IMR-90 (cell line): Measurements from ENCODE around the gene KRT7. TPM values are rescaled to one million over a fixed set of nuclear protein-coding genes. Genes with fewer than 3 reads are reported as not detected.

ENCODE experiments used
- ATAC-seq: fragments of 200-7000 bp; cut with Tn5 transposase; 2 replicates; pipeline ENCODE4 v1.9.1; 2020; ENCODE audit warnings: low read depth, mild to moderate bottlenecking, moderate library complexity
- BruUV-seq: library from RNA; stranded (reverse); fragments of 400-500 nt; replicated peaks from 2 replicates; lab custom pipeline; 2021; lab: Mats Ljungman, UMichigan
- CTCF ChIA-PET: fragments of 300-600 bp; formaldehyde crosslinking; extraction: SDS; loops from one replicate; lab custom pipeline; 2021; ENCODE audit warnings: antibody characterized with exemption; lab: Yijun Ruan, JAX
- POLR2A ChIA-PET: fragments of 300-600 bp; sonication (Branson Sonifier 250); formaldehyde crosslinking; loops from one replicate; lab custom pipeline; 2022; ENCODE audit warnings: antibody characterized with exemption; ENCODE audit not compliant: unreplicated experiment; lab: Charles Lee
- DNase-seq: peaks from one replicate; pipeline ENCODE4 v3.0.0; 2013
- H2AFZ ChIP-seq: replicated peaks from 2 replicates; pipeline ENCODE3; 2013; ENCODE audit warnings: low read length, mild to moderate bottlenecking; ENCODE audit not compliant: poor library complexity
- H2AK5ac ChIP-seq: 2 replicates; pipeline ENCODE4 v1.6.1; 2013; ENCODE audit warnings: low read depth, low read length, inconsistent platforms
- H2AK9ac ChIP-seq: replicated peaks from 2 replicates; pipeline ENCODE3; 2013; ENCODE audit warnings: mild to moderate bottlenecking, low read depth, low read length, moderate library complexity; ENCODE audit not compliant: poor library complexity
- H2BK120ac ChIP-seq: 2 replicates; pipeline ENCODE4 v1.6.1; 2013; ENCODE audit warnings: low read depth, low read length, inconsistent platforms
- H2BK15ac ChIP-seq: 3 replicates; pipeline ENCODE4 v1.6.1; 2013; ENCODE audit warnings: low read depth, low read length, inconsistent platforms
- H2BK20ac ChIP-seq: 2 replicates; pipeline ENCODE4 v1.6.1; 2013; ENCODE audit warnings: low read depth, mild to moderate bottlenecking, inconsistent platforms, low read length, moderate library complexity
- H2BK5ac ChIP-seq: 2 replicates; pipeline ENCODE4 v1.6.1; 2013; ENCODE audit warnings: mild to moderate bottlenecking, low read depth, low read length, inconsistent platforms; ENCODE audit not compliant: poor library complexity, severe bottlenecking
- H3K14ac ChIP-seq: replicated peaks from 2 replicates; pipeline ENCODE4 v1.6.1; 2013; ENCODE audit warnings: low read depth, low read length, inconsistent platforms
- H3K18ac ChIP-seq: 2 replicates; pipeline ENCODE4 v1.6.1; 2013; ENCODE audit warnings: low read depth, low read length, control low read depth
- H3K23ac ChIP-seq: 2 replicates; pipeline ENCODE4 v1.6.1; 2013; ENCODE audit warnings: low read depth, low read length, inconsistent platforms
- H3K27ac ChIP-seq: 2 replicates; pipeline ENCODE4 v1.5.1; 2013; ENCODE audit warnings: mild to moderate bottlenecking, control low read depth, low read length; ENCODE audit not compliant: insufficient read depth
- H3K27me3 ChIP-seq: 2 replicates; pipeline ENCODE4 v1.6.1; 2013; ENCODE audit warnings: low read length; ENCODE audit not compliant: control insufficient read depth, insufficient read depth
- H3K36me3 ChIP-seq: 2 replicates; pipeline ENCODE4 v1.6.1; 2013; ENCODE audit warnings: low read length, mixed read lengths; ENCODE audit not compliant: control insufficient read depth, insufficient read depth
- H3K4ac ChIP-seq: 2 replicates; pipeline ENCODE4 v1.6.1; 2013; ENCODE audit warnings: low read depth, low read length, inconsistent platforms
- H3K4me1 ChIP-seq: 2 replicates; pipeline ENCODE4 v1.6.1; 2013; ENCODE audit warnings: low read length, mixed read lengths; ENCODE audit not compliant: control insufficient read depth, insufficient read depth
- H3K4me2 ChIP-seq: 2 replicates; pipeline ENCODE4 v1.6.1; 2013; ENCODE audit warnings: low read depth, mild to moderate bottlenecking, control low read depth, low read length, moderate library complexity
- H3K4me3 ChIP-seq: 2 replicates; pipeline ENCODE4 v1.5.1; 2013; ENCODE audit warnings: low read depth, mild to moderate bottlenecking, control low read depth, low read length, moderate library complexity; ENCODE audit not compliant: insufficient read depth
- H3K56ac ChIP-seq: 2 replicates; pipeline ENCODE4 v1.6.1; 2013; ENCODE audit warnings: low read length, inconsistent platforms; ENCODE audit not compliant: insufficient read depth; ENCODE audit errors: extremely low read depth
- H3K79me1 ChIP-seq, 2 experiments: 2 replicates each; pipeline ENCODE4 v1.6.1; 2013; ENCODE audit warnings: low read length in 2 of 2, inconsistent platforms in 1 of 2, low read depth in 1 of 2
- H3K9ac ChIP-seq: 2 replicates; pipeline ENCODE4 v1.6.1; 2013; ENCODE audit warnings: low read depth, low read length, control low read depth
- H3K9me1 ChIP-seq: 2 replicates; pipeline ENCODE4 v1.6.1; 2013; ENCODE audit warnings: low read length, inconsistent platforms; ENCODE audit not compliant: insufficient read depth
- H3K9me3 ChIP-seq: 2 replicates; pipeline ENCODE4 v1.6.1; 2013; ENCODE audit warnings: low read length; ENCODE audit not compliant: control insufficient read depth, insufficient read depth
- H4K20me1 ChIP-seq: 2 replicates; pipeline ENCODE4 v1.6.1; 2013; ENCODE audit warnings: low read length, inconsistent platforms; ENCODE audit not compliant: insufficient read depth
- H4K5ac ChIP-seq: 2 replicates; pipeline ENCODE4 v1.6.1; 2013; ENCODE audit warnings: mild to moderate bottlenecking, low read depth, low read length, control low read depth
- H4K8ac ChIP-seq, 2 experiments: 2 replicates each; pipeline ENCODE4 v1.6.1; 2013; ENCODE audit warnings: low read depth in 2 of 2, low read length in 2 of 2, control low read depth in 1 of 2, inconsistent platforms in 1 of 2
- H4K91ac ChIP-seq: 2 replicates; pipeline ENCODE4 v1.6.1; 2013; ENCODE audit warnings: low read depth, low read length, inconsistent platforms; ENCODE audit not compliant: insufficient read depth
- POLR2A ChIP-seq: IDR thresholded peaks from 2 replicates; pipeline ENCODE4 v1.6.1; 2012; ENCODE audit warnings: mild to moderate bottlenecking, low read depth, low read length
- SMC3 ChIP-seq: fragments of 150-350 bp; IDR thresholded peaks from 2 replicates; pipeline ENCODE4 v1.6.1; 2016; ENCODE audit warnings: low read depth, mild to moderate bottlenecking, antibody characterized with exemption, low read length, moderate library complexity
- WGBS, 2 experiments: methylation state at CpG; one replicate each; pipeline versions ENCODE4 v1.1.5 to v1.1.7; 2013; ENCODE audit warnings: missing lambda C conversion rate in 2 of 2; ENCODE audit not compliant: insufficient read length in 1 of 2; ENCODE audit errors: extremely low coverage in 2 of 2; 5-methylcytosine and 5-hydroxymethylcytosine counted together
- dilution Hi-C: fragments of 300-500 bp; cut with HindIII; formaldehyde crosslinking; loops from one replicate; pipeline ENCODE4 v1.14.3; 2018; ENCODE audit warnings: low sequenced_read_pairs; ENCODE audit not compliant: unreplicated experiment
- in situ Hi-C: fragments of 300-500 bp; cut with MboI; formaldehyde crosslinking; loops from 3 replicates; pipeline ENCODE4 v1.14.3; 2019; ENCODE audit warnings: low sequenced_read_pairs, inconsistent platforms, mixed read lengths
- intact Hi-C: fragments of 100-400 bp; cut with micrococcal nuclease; formaldehyde crosslinking; loops from 2 replicates; pipeline ENCODE4 v1.10.0; 2022
- polyA plus RNA-seq, 3 experiments: library from polyadenylated mRNA; depleted of rRNA; stranded (reverse); fragments of >200 nt; gene quantifications; 2 replicates each; pipeline ENCODE4 v1.2.3, GENCODE V29; 2012; ENCODE audit warnings: low replicate concordance in 1 of 3
- total RNA-seq: library from RNA; depleted of rRNA; stranded (reverse); fragments of >200 nt; gene quantifications from 2 replicates; pipeline ENCODE4 v1.2.3, GENCODE V29; 2012

KRT7 gene
- total and polyA plus RNA-seq, 2 of the 4 experiments (the other 2 are of a cell fraction), result 0.54 to 1.7 TPM

GRCh38 chr12:52254180-52254964 lies 21.3 kb downstream of the KRT7 start:
- no peak overlapping the region for H4K5ac ChIP-seq
- H3K23ac ChIP-seq, result no peak overlapping the region
- H3K27ac ChIP-seq, result no peak overlapping the region
- intact Hi-C loops, result no loop called here
- no peak overlapping the region for H3K9ac ChIP-seq
- H3K4me1 ChIP-seq, result no peaks in the 10 kb centered on the region
- H2BK15ac ChIP-seq, result no peak overlapping the region
- no peak overlapping the region for H3K18ac ChIP-seq
- H3K27me3 ChIP-seq, result peaks cover 33% of the 10 kb centered on the region
- no peak overlapping the region for H3K4me2 ChIP-seq
- no peak overlapping the region for H4K8ac ChIP-seq
- H3K4ac ChIP-seq, result no peak overlapping the region; the same call in 1 of the 2 replicates
- no peaks in the 10 kb centered on the region for H3K9me3 ChIP-seq
- WGBS, 2 experiments, result 100% methylated on average over 1 of the region's 10 CpGs; no CpG with 5 or more reads in 1 of the 2 experiments
- dilution Hi-C loops, result no loop called here
- H2AK9ac ChIP-seq, result no peak overlapping the region
- H3K14ac ChIP-seq, result no peak overlapping the region
- H3K9me1 ChIP-seq, result 0 out of 2 replicates have a peak, but pooled peaks cover 1% of the 10 kb centered on the region
- H3K36me3 ChIP-seq, result no peaks in the 10 kb centered on the region
- CTCF ChIA-PET, result no interaction called here
- H3K79me1 ChIP-seq, result no peaks in the 10 kb centered on the region
- H2BK20ac ChIP-seq, result no peak overlapping the region
- no TSS peak for BruUV-seq
- H2BK5ac ChIP-seq, result no peak overlapping the region
- in situ Hi-C loops, result no loop called here
- no peaks in the 10 kb centered on the region for H4K20me1 ChIP-seq
- TF ChIP-seq POLR2A (no peak), SMC3 (no peak)
- no peak overlapping the region for H3K56ac ChIP-seq
- POLR2A ChIA-PET, result no interaction called here
- no peak overlapping the region for H2AFZ ChIP-seq
- no peak overlapping the region for H3K4me3 ChIP-seq
- ATAC-seq (no peak), DNase-seq (no peak)
- no peak overlapping the region for H4K91ac ChIP-seq
- no peak overlapping the region for H2AK5ac ChIP-seq
- no peak overlapping the region for H2BK120ac ChIP-seq
